ENCODE results near the gene GCNA. TPM values are rescaled to one million over a fixed set of nuclear protein-coding genes. Genes with fewer than 3 reads are reported as not detected.

The GCNA gene
- total RNA-seq, 1 experiment from 2014 or later = 3.8 TPM

DNA sequence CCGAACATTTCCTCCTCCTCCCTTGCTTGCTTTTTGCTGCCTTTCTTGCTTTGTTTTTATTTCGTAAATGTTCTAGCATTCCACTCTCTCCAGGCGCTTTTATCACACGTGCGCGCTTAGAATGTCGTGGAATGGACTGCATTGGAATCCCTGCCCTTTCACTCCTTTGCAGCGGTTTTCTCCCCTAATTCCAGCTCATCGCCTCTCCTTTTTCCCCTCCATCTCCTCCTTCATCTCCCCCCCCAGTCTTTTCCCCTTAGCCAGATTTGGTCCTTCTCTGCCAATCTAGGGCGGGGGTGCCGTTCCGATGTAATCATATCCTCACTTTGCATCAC is 44.8 kb upstream of the GCNA start:
- Mint-ChIP-seq H3K4me1 (ENCODE audit: insufficient read depth, unreplicated experiment) (no peaks in the 10 kb centered on the region), H3K36me3 (ENCODE audit: insufficient read depth, unreplicated experiment) (no peaks in the 10 kb centered on the region), H3K27ac (ENCODE audit: low read depth, unreplicated experiment) (peak overlapping the region; percentile 93), H3K4me3 (ENCODE audit: unreplicated experiment) (peak overlapping the region; percentile 100), H3K9me3 (ENCODE audit: unreplicated experiment) (no peaks in the 10 kb centered on the region), H3K27me3 (ENCODE audit: insufficient read depth, unreplicated experiment) (no peaks in the 10 kb centered on the region)
- POLR2A ChIA-PET = interaction anchor here (1.0 to 6.2 kb wide), 12 partner anchors 9 to 250 kb away, joined by 3 to 171 read pairs (median 10); partner anchors contain the start of genes NONO and TAF1
- no peak for DNase-seq (ENCODE audit: unreplicated experiment)
- no TSS peak for BruUV-seq (replicated peaks)
- TF ChIP-seq, protein P1, sequence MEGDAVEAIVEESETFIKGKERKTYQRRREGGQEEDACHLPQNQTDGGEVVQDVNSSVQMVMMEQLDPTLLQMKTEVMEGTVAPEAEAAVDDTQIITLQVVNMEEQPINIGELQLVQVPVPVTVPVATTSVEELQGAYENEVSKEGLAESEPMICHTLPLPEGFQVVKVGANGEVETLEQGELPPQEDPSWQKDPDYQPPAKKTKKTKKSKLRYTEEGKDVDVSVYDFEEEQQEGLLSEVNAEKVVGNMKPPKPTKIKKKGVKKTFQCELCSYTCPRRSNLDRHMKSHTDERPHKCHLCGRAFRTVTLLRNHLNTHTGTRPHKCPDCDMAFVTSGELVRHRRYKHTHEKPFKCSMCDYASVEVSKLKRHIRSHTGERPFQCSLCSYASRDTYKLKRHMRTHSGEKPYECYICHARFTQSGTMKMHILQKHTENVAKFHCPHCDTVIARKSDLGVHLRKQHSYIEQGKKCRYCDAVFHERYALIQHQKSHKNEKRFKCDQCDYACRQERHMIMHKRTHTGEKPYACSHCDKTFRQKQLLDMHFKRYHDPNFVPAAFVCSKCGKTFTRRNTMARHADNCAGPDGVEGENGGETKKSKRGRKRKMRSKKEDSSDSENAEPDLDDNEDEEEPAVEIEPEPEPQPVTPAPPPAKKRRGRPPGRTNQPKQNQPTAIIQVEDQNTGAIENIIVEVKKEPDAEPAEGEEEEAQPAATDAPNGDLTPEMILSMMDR (IDR thresholded peaks at IDR 0.05; ENCODE audit: unreplicated experiment) = no peak
- intact Hi-C loops (cut with micrococcal nuclease) = no loop called here
- CTCF ChIA-PET = interaction anchor here (1.1 to 1.5 kb wide), 2 partner anchors 12 to 16 kb away, joined by 3 to 8 read pairs; no protein-coding TSS in a partner anchor

DNA sequence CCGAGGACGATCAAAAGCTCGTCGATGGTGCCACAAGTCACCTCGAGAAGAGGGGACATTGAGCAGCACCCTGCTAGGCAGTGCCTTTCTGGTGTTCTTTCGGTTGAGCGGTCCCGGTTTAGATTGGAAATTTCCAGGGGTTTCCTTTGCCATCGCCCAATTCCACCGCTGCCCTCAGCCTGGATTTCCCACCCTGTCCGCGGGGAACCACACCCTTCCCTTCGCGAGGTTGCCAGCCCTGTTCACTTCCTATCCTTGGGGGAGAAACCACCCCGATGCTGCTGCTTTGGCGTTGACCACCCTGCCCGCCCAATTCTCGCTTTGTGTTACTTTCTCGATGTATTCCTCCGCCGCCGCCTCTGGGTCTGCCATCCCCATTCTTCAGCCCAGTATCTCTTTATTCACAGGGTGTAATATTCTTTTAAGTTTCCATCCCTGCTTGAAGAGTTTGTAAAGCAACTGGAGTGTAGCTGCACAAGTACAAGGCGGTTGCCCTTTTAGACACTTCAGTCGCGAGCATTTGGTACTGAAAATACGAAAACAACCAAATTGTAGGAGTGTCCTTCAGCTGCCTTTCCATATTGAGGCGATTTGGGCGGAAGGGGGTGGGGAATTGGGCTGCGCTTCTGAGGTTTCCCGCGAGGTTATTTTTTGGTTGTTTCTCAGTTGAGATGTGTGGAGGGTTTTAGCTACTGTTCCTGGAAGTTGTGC is 44.2 kb upstream of the GCNA start:
- TF ChIP-seq, protein P1 (IDR thresholded peaks at IDR 0.05; ENCODE audit: unreplicated experiment) = no peak
- H3K4me1 Mint-ChIP-seq (ENCODE audit: insufficient read depth, unreplicated experiment) = no peaks in the 10 kb centered on the region
- H3K27me3 Mint-ChIP-seq (ENCODE audit: insufficient read depth, unreplicated experiment) = no peaks in the 10 kb centered on the region
- DNase-seq (ENCODE audit: unreplicated experiment) = peak; percentile 53
- ChIA-PET POLR2A (interaction anchor here (0.9 to 6.2 kb wide), 11 partner anchors 9 to 250 kb away, joined by 3 to 171 read pairs (median 11); partner anchors contain the start of genes NONO and TAF1), CTCF (interaction anchor here (1.5 kb wide), 1 partner anchor 11 kb away, joined by 8 read pairs; no protein-coding TSS in a partner anchor)
- no peaks in the 10 kb centered on the region for H3K9me3 Mint-ChIP-seq (ENCODE audit: unreplicated experiment)
- no TSS peak for BruUV-seq (replicated peaks)
- no peaks in the 10 kb centered on the region for H3K36me3 Mint-ChIP-seq (ENCODE audit: insufficient read depth, unreplicated experiment)
- peak overlapping the region; percentile 100 for H3K4me3 Mint-ChIP-seq (ENCODE audit: unreplicated experiment)
- intact Hi-C loops (cut with micrococcal nuclease) = no loop called here
- H3K27ac Mint-ChIP-seq (ENCODE audit: low read depth, unreplicated experiment) = peak overlapping the region; percentile 93

DNA sequence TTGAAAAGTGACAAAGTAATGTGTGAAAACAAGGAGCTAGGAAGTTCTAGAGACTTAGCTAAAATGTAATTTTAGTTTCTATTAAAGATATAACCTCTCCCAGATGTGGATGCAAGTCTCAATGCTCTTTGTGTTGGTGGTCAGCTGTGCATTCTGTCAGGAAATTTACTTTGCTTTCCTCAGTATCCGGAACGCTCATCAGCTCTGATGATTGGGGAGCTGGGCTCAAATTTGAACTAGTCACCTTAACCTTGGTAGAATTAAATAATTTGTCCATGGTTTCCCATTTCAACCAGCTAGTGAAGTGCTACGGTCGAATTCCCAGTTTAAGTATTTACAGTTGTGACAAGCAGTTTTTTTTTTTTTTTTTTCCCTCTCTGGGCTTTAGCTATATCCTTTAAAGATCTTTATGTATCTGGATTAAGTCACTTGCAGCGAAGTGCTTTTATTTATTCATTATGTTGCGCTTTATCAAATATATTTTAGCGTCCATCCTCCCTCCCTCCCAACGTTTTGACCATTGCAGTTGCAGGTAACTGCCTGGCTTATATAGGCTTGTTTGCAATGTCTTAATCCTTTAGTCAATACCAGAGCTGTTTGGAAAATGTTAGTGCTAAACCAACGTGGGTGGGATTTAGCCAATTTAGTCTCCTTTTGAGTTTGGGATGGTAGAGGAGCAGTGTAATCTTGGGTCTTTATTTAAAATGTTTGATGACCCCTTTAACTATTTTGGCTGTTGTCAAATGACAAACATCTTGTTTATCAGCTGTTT is 43.3 kb upstream of the GCNA start:
- peak overlapping the region; percentile 100 for H3K4me3 Mint-ChIP-seq (ENCODE audit: unreplicated experiment)
- H3K27ac Mint-ChIP-seq (ENCODE audit: low read depth, unreplicated experiment) = peak overlapping the region; percentile 93
- H3K4me1 Mint-ChIP-seq (ENCODE audit: insufficient read depth, unreplicated experiment) = no peaks in the 10 kb centered on the region
- no peaks in the 10 kb centered on the region for H3K36me3 Mint-ChIP-seq (ENCODE audit: insufficient read depth, unreplicated experiment)
- BruUV-seq (replicated peaks) = no TSS peak
- intact Hi-C loops (cut with micrococcal nuclease) = no loop called here
- POLR2A ChIA-PET = interaction anchor here (0.5 to 6.2 kb wide), 9 partner anchors 9 to 251 kb away, joined by 3 to 171 read pairs (median 5); partner anchors contain the start of genes NONO and TAF1
- CTCF ChIA-PET = interaction anchor here (0.7 to 1.5 kb wide), 2 partner anchors 10 to 161 kb away, joined by 6 to 8 read pairs; no protein-coding TSS in a partner anchor
- H3K9me3 Mint-ChIP-seq (ENCODE audit: unreplicated experiment) = no peaks in the 10 kb centered on the region
- no peak for DNase-seq (ENCODE audit: unreplicated experiment)
- TF ChIP-seq, protein P1 (IDR thresholded peaks at IDR 0.05; ENCODE audit: unreplicated experiment) = no peak
- H3K27me3 Mint-ChIP-seq (ENCODE audit: insufficient read depth, unreplicated experiment) = no peaks in the 10 kb centered on the region

DNA sequence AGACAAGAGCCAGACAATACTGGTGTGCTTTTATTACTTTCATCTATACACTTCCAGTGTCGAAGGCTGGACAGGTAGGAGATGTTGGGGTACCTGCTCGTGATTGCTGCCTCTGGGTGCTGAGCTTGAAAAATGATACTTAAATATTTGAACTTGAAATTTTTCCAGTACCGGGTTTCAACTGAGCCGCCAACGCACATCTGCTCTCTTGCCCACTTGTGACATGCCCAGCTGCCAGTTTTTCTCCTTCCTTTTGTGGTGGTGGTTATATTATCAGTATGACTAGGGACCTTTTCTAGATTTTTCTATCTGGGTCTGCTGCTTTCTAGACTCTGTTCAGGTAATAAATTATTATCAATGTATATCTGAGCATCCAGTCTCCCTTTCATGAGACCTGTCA is 42.0 kb upstream of the GCNA start:
- BruUV-seq (replicated peaks) = no TSS peak
- intact Hi-C loops (cut with micrococcal nuclease) = no loop called here
- no peak for DNase-seq (ENCODE audit: unreplicated experiment)
- H3K36me3 Mint-ChIP-seq (ENCODE audit: insufficient read depth, unreplicated experiment) = no peaks in the 10 kb centered on the region
- ChIA-PET CTCF (no interaction called here), POLR2A (interaction anchor here (0.6 to 0.8 kb wide), 4 partner anchors 9 to 170 kb away, joined by 3 to 4 read pairs (median 3); partner anchors contain the start of gene TAF1)
- TF ChIP-seq, protein P1 (IDR thresholded peaks at IDR 0.05; ENCODE audit: unreplicated experiment) = no peak
- H3K9me3 Mint-ChIP-seq (ENCODE audit: unreplicated experiment) = no peaks in the 10 kb centered on the region
- peak overlapping the region; percentile 100 for H3K4me3 Mint-ChIP-seq (ENCODE audit: unreplicated experiment)
- H3K27me3 Mint-ChIP-seq (ENCODE audit: insufficient read depth, unreplicated experiment) = no peaks in the 10 kb centered on the region
- peaks cover 4% of the 10 kb centered on the region for H3K4me1 Mint-ChIP-seq (ENCODE audit: insufficient read depth, unreplicated experiment)
- H3K27ac Mint-ChIP-seq (ENCODE audit: low read depth, unreplicated experiment) = no peak overlapping the region

All from MCF 10A (cell line).